WTC11 (cell line): ENCODE results near the gene RGL3. TPM values are rescaled to one million over a fixed set of nuclear protein-coding genes. Genes with fewer than 3 reads are reported as not detected.
A peak's percentile ranks its signal among the peaks of the same experiment; 100 is the strongest.

ENCODE experiments used
- ATAC-seq: fragments of 200-7000 bp; cut with Tn5 transposase; 2 replicates; pipeline ENCODE4 v1.10.0; 2021; ENCODE audit warnings: mild to moderate bottlenecking, moderate library complexity
- CTCF ChIA-PET: fragments of 300-600 bp; sonication (Branson Sonifier 250); formaldehyde crosslinking; loops from one replicate; lab custom pipeline; 2021; ENCODE audit warnings: antibody characterized with exemption; lab: Charles Lee
- POLR2A ChIA-PET: fragments of 350-600 bp; sonication (Branson Sonifier 250); formaldehyde crosslinking; loops from one replicate; lab custom pipeline; 2021; ENCODE audit warnings: antibody characterized with exemption; lab: Charles Lee
- DNase-seq: peaks from one replicate; pipeline ENCODE4 v3.0.0; 2021; ENCODE audit warnings: low spot score
- H3K27ac Mint-ChIP-seq: 2 replicates; pipeline ENCODE4 v1.8.0; 2021; ENCODE audit warnings: mixed read lengths
- H3K27me3 Mint-ChIP-seq: 2 replicates; pipeline ENCODE4 v1.8.0; 2021; ENCODE audit warnings: low read depth, mild to moderate bottlenecking, moderate library complexity, mixed read lengths
- H3K36me3 Mint-ChIP-seq: 2 replicates; pipeline ENCODE4 v1.8.0; 2021; ENCODE audit warnings: mixed read lengths
- H3K4me1 Mint-ChIP-seq: 2 replicates; pipeline ENCODE4 v1.8.0; 2022; ENCODE audit warnings: mixed read lengths
- H3K4me3 Mint-ChIP-seq: 2 replicates; pipeline ENCODE4 v1.8.0; 2021; ENCODE audit warnings: mild to moderate bottlenecking, moderate library complexity, mixed read lengths
- H3K9me3 Mint-ChIP-seq: 2 replicates; pipeline ENCODE4 v1.8.0; 2021; ENCODE audit warnings: mixed read lengths
- FOXJ3 ChIP-seq: sonication (generic); formaldehyde crosslinking; IDR thresholded peaks from 2 replicates; pipeline ENCODE4 v1.9.0; 2021; ENCODE audit warnings: missing genetic modification reagents, mild to moderate bottlenecking, borderline replicate concordance
- GTF2I ChIP-seq: fragments of 250-450 bp; sonication (Bioruptor Pico); conservative IDR thresholded peaks from 2 replicates; pipeline ENCODE4 v1.4.0; 2021; ENCODE audit warnings: mild to moderate bottlenecking
- NR1H2 ChIP-seq: sonication (generic); formaldehyde crosslinking; IDR thresholded peaks from 2 replicates; pipeline ENCODE4 v1.9.0; 2021; ENCODE audit warnings: mild to moderate bottlenecking, moderate library complexity, missing genetic modification reagents
- NR2C2 ChIP-seq: sonication (generic); formaldehyde crosslinking; IDR thresholded peaks from 2 replicates; pipeline ENCODE4 v1.8.0; 2022; ENCODE audit warnings: mild to moderate bottlenecking, missing genetic modification reagents
- NR3C1 ChIP-seq: sonication (generic); formaldehyde crosslinking; conservative IDR thresholded peaks from 2 replicates; pipeline ENCODE4 v1.8.1; 2023; ENCODE audit warnings: low read depth, mild to moderate bottlenecking, missing genetic modification reagents
- SP1 ChIP-seq: sonication (generic); formaldehyde crosslinking; conservative IDR thresholded peaks from 2 replicates; pipeline ENCODE4 v1.8.1; 2022; ENCODE audit warnings: missing genetic modification reagents
- TEAD1 ChIP-seq: sonication (generic); formaldehyde crosslinking; IDR thresholded peaks from 2 replicates; pipeline ENCODE4 v1.8.0; 2022; ENCODE audit warnings: mild to moderate bottlenecking, missing genetic modification reagents
- TEAD4 ChIP-seq: sonication (generic); formaldehyde crosslinking; IDR thresholded peaks from 2 replicates; pipeline ENCODE4 v1.8.0; 2022; ENCODE audit warnings: mild to moderate bottlenecking, missing genetic modification reagents
- ZNF138 ChIP-seq: sonication (generic); formaldehyde crosslinking; conservative IDR thresholded peaks from 2 replicates; pipeline ENCODE4 v1.8.1; 2022; ENCODE audit warnings: mild to moderate bottlenecking, moderate library complexity, missing genetic modification reagents
- ZNF232 ChIP-seq: sonication (generic); formaldehyde crosslinking; IDR thresholded peaks from 2 replicates; pipeline ENCODE4 v1.8.0; 2022; ENCODE audit warnings: mild to moderate bottlenecking, missing genetic modification reagents
- ZNF396 ChIP-seq: fragments of 250-450 bp; sonication (Bioruptor Pico); IDR thresholded peaks from 2 replicates; pipeline ENCODE4 v1.8.0; 2021; ENCODE audit warnings: mild to moderate bottlenecking, moderate library complexity, borderline replicate concordance
- total RNA-seq: library from RNA; stranded (reverse); gene quantifications from 3 replicates; pipeline ENCODE4 v1.2.3, GENCODE V29; 2021
- TF ChIP-seq, protein P1 (sequence below): fragments of 250-450 bp; sonication (Bioruptor Pico); IDR thresholded peaks from 2 replicates; pipeline ENCODE4 v1.9.0; 2021; ENCODE audit warnings: moderate library complexity, mild to moderate bottlenecking, inconsistent platforms, borderline replicate concordance
- TF ChIP-seq, protein P2 (sequence below): fragments of 250-450 bp; sonication (Bioruptor Pico); IDR thresholded peaks from 2 replicates; pipeline ENCODE4 v1.8.0; 2021; ENCODE audit warnings: mild to moderate bottlenecking
- TF ChIP-seq, protein P3 (sequence below): fragments of 200-600 bp; IDR thresholded peaks from 2 replicates; pipeline ENCODE4 v1.8.0; 2022; ENCODE audit warnings: antibody characterized with exemption
- TF ChIP-seq, protein P4 (sequence below): sonication (generic); formaldehyde crosslinking; IDR thresholded peaks from 2 replicates; pipeline ENCODE4 v1.8.0; 2022; ENCODE audit warnings: mild to moderate bottlenecking, missing genetic modification reagents
- TF ChIP-seq, protein P5 (sequence below): sonication (generic); formaldehyde crosslinking; IDR thresholded peaks from 2 replicates; pipeline ENCODE4 v1.8.1; 2023; ENCODE audit warnings: mild to moderate bottlenecking, missing genetic modification reagents, moderate library complexity
- TF ChIP-seq, protein P6 (sequence below): sonication (generic); formaldehyde crosslinking; conservative IDR thresholded peaks from 2 replicates; pipeline ENCODE4 v1.8.1; 2022; ENCODE audit warnings: mild to moderate bottlenecking, missing genetic modification reagents
- TF ChIP-seq, protein P7 (sequence below): sonication (generic); formaldehyde crosslinking; IDR thresholded peaks from 2 replicates; pipeline ENCODE4 v1.8.1; 2022; ENCODE audit warnings: missing genetic modification reagents, borderline replicate concordance

Gene RGL3
- total RNA-seq, 1 experiment from 2014 or later, result 69.0 TPM

DNA sequence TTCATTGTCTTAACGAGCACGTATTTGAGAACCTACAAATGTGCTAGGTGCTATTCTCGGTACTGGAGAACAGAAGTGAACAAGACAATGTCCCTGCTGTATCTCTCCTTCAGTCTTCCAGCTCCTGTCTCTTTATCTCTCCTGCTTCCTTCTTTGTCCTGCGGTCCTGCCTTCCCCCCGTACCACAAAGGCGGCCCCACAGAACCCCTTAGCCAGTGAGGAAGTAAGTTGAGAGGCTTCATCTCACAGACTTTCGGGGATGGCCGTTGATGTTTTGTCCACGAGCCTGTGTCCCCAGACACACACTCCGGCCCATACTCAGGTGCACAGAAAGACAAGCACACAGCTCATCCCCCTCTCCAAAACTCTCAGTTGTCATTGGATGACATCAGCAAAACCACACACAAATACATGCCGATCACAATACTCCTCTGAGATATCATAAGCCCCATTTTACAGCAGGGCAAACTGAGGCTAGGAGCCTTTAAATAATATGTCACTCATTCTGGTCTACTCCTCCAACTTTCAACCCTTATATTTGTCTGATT is 45.2 kb downstream of the RGL3 start (continued):
- peak; percentile 100 for TF ChIP-seq GTF2I (CRISPR knock-in tag)
- TF ChIP-seq, all 79 proteins: peak for 3

DNA sequence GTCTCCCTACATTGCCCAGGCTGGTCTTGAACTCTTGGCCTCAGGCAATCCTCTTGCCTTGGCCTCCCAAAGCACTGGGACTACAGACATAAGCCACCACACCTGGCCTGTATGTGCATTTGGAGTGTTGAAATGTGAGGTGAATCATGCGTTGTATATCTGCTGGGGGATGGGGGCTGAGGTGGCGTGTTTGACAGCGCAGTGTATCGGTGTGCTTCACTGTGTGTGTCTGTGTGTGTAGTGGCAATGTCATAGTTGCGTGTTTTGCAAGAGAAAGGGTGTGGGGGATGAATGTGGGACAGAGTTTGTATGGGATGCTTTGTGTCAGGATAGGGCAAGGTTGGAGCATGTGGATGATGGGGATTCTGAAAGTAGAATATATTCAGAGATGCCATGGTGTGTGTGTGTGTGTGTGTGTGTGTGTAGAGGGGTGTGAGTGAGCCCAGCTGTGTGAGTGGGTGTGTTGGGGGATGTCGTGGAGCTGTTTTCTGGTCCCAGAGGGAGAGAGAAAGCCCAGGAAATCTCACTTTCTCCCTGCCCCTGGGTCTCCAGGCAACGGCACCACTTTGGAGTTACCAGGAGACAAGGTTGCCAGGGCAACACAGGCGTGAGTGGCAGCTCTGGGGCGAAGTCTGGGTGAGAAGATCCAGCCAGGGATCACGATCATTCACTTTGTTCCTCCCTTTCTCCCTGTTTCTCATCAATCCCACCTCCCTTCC is 45.8 kb downstream of the RGL3 start:
- ATAC-seq, result no peak
- H3K4me1 Mint-ChIP-seq, result peaks cover 15% of the 10 kb centered on the region
- CTCF ChIA-PET, result interaction anchor here (0.9 to 3.3 kb wide), 6 partner anchors 10 to 79 kb away, joined by 3 to 40 read pairs (median 16); partner anchors contain the start of genes EPOR and RAB3D
- TF ChIP-seq NR3C1 (CRISPR knock-in tag) (no peak), ZNF232 (no peak), TEAD4 (CRISPR knock-in tag) (no peak), TEAD1 (CRISPR knock-in tag) (no peak), ZNF396 (CRISPR knock-in tag) (no peak), ZNF138 (CRISPR knock-in tag) (no peak), NR2C2 (CRISPR knock-in tag) (no peak), FOXJ3 (CRISPR knock-in tag) (no peak), SP1 (CRISPR knock-in tag) (no peak), NR1H2 (CRISPR knock-in tag) (no peak)
- TF ChIP-seq, protein P1, sequence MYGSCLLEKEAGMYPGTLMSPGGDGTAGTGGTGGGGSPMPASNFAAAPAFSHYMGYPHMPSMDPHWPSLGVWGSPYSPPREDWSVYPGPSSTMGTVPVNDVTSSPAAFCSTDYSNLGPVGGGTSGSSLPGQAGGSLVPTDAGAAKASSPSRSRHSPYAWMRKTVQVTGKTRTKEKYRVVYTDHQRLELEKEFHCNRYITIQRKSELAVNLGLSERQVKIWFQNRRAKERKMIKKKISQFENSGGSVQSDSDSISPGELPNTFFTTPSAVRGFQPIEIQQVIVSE (CRISPR knock-in tag), result no peak
- TF ChIP-seq, protein P2, sequence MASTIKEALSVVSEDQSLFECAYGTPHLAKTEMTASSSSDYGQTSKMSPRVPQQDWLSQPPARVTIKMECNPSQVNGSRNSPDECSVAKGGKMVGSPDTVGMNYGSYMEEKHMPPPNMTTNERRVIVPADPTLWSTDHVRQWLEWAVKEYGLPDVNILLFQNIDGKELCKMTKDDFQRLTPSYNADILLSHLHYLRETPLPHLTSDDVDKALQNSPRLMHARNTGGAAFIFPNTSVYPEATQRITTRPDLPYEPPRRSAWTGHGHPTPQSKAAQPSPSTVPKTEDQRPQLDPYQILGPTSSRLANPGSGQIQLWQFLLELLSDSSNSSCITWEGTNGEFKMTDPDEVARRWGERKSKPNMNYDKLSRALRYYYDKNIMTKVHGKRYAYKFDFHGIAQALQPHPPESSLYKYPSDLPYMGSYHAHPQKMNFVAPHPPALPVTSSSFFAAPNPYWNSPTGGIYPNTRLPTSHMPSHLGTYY, result no peak
- TF ChIP-seq, protein P3, sequence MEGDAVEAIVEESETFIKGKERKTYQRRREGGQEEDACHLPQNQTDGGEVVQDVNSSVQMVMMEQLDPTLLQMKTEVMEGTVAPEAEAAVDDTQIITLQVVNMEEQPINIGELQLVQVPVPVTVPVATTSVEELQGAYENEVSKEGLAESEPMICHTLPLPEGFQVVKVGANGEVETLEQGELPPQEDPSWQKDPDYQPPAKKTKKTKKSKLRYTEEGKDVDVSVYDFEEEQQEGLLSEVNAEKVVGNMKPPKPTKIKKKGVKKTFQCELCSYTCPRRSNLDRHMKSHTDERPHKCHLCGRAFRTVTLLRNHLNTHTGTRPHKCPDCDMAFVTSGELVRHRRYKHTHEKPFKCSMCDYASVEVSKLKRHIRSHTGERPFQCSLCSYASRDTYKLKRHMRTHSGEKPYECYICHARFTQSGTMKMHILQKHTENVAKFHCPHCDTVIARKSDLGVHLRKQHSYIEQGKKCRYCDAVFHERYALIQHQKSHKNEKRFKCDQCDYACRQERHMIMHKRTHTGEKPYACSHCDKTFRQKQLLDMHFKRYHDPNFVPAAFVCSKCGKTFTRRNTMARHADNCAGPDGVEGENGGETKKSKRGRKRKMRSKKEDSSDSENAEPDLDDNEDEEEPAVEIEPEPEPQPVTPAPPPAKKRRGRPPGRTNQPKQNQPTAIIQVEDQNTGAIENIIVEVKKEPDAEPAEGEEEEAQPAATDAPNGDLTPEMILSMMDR, result no peak
- TF ChIP-seq, protein P4, sequence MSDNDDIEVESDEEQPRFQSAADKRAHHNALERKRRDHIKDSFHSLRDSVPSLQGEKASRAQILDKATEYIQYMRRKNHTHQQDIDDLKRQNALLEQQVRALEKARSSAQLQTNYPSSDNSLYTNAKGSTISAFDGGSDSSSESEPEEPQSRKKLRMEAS (CRISPR knock-in tag), result no peak
- TF ChIP-seq, protein P5, sequence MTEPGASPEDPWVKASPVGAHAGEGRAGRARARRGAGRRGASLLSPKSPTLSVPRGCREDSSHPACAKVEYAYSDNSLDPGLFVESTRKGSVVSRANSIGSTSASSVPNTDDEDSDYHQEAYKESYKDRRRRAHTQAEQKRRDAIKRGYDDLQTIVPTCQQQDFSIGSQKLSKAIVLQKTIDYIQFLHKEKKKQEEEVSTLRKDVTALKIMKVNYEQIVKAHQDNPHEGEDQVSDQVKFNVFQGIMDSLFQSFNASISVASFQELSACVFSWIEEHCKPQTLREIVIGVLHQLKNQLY (CRISPR knock-in tag), result no peak
- TF ChIP-seq, protein P6, sequence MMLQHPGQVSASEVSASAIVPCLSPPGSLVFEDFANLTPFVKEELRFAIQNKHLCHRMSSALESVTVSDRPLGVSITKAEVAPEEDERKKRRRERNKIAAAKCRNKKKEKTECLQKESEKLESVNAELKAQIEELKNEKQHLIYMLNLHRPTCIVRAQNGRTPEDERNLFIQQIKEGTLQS (CRISPR knock-in tag), result no peak
- TF ChIP-seq, protein P7, sequence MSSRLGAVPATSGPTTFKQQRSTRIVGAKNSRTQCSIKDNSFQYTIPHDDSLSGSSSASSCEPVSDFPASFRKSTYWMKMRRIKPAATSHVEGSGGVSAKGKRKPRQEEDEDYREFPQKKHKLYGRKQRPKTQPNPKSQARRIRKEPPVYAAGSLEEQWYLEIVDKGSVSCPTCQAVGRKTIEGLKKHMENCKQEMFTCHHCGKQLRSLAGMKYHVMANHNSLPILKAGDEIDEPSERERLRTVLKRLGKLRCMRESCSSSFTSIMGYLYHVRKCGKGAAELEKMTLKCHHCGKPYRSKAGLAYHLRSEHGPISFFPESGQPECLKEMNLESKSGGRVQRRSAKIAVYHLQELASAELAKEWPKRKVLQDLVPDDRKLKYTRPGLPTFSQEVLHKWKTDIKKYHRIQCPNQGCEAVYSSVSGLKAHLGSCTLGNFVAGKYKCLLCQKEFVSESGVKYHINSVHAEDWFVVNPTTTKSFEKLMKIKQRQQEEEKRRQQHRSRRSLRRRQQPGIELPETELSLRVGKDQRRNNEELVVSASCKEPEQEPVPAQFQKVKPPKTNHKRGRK (CRISPR knock-in tag), result no peak
- TF ChIP-seq, all 79 proteins: peak for 0
- DNase-seq, result peak; percentile 45
- POLR2A ChIA-PET, result interaction anchor here (0.6 to 3.1 kb wide), 6 partner anchors 10 to 102 kb away, joined by 3 to 16 read pairs (median 5); partner anchors contain the start of genes CCDC159, EPOR, RAB3D and TMEM205
- Mint-ChIP-seq H3K36me3 (peaks cover 6% of the 10 kb centered on the region), H3K4me3 (no peak overlapping the region; the same call in 1 of the 2 replicates), H3K27me3 (no peaks in the 10 kb centered on the region), H3K9me3 (no peaks in the 10 kb centered on the region), H3K27ac (peak overlapping the region; percentile 2; the same call in 1 of the 2 replicates)
